ENCODE data around the gene LIN28B.
"Not testable (repeated sequence)": the region's sequence is repeated elsewhere in the genome, so short reads cannot be mapped to it uniquely, and the experiment has no call there.

Gene LIN28B

GRCh38 chr6:105072798-105073199 is 115.9 kb downstream of the LIN28B start:
- DNase-seq (no peak), ATAC-seq (replicated peaks) (no peak)
- H3K9me3 Mint-ChIP-seq: no peaks in the 10 kb centered on the region
- no peaks in the 10 kb centered on the region for H3K36me3 Mint-ChIP-seq (ENCODE audit: insufficient read depth)
- no peak overlapping the region for H3K27ac Mint-ChIP-seq
- H3K4me1 Mint-ChIP-seq (ENCODE audit: low read depth in 2 of 2): no peaks in the 10 kb centered on the region
- peaks cover 22 to 30% of the 10 kb centered on the region in 2 donors for H3K27me3 Mint-ChIP-seq
- no peak overlapping the region for H3K4me3 Mint-ChIP-seq

GRCh38 chr6:105075210-105075609 is 118.3 kb downstream of the LIN28B start:
- ATAC-seq (replicated peaks) (no peak), DNase-seq (no peak)
- Mint-ChIP-seq H3K4me1 (ENCODE audit: low read depth in 2 of 2) (no peaks in the 10 kb centered on the region), H3K27me3 (peaks cover 15 to 29% of the 10 kb centered on the region in 2 donors), H3K27ac (no peak overlapping the region), H3K9me3 (no peaks in the 10 kb centered on the region), H3K4me3 (no peak overlapping the region), H3K36me3 (ENCODE audit: insufficient read depth) (peaks cover 2% of the 10 kb centered on the region)

GRCh38 chr6:105076418-105076817 is 119.5 kb downstream of the LIN28B start:
- H3K27ac Mint-ChIP-seq; ATAC-seq (replicated peaks): not testable (repeated sequence)

GRCh38 chr6:105077596-105078385 is 120.9 kb downstream of the LIN28B start:
- Mint-ChIP-seq H3K27me3 (peaks cover 15 to 20% of the 10 kb centered on the region in 2 donors), H3K4me3 (no peak overlapping the region), H3K36me3 (ENCODE audit: insufficient read depth) (peaks cover 2% of the 10 kb centered on the region), H3K27ac (no peak overlapping the region), H3K4me1 (ENCODE audit: low read depth in 2 of 2) (no peaks in the 10 kb centered on the region), H3K9me3 (no peaks in the 10 kb centered on the region)
- DNase-seq (no peak), ATAC-seq (replicated peaks) (no peak)

More at GRCh38 chr6:105076418-105076817, 119.5 kb downstream of the LIN28B start:
- not testable (repeated sequence) for H3K4me1 Mint-ChIP-seq (ENCODE audit: low read depth in 2 of 2); DNase-seq; H3K36me3 Mint-ChIP-seq (ENCODE audit: insufficient read depth); H3K4me3 Mint-ChIP-seq; H3K9me3 Mint-ChIP-seq
- H3K27me3 Mint-ChIP-seq: peaks cover 15 to 20% of the 10 kb centered on the region in 2 donors

GRCh38 chr6:105078386-105078708 is 121.4 kb downstream of the LIN28B start:
- Mint-ChIP-seq H3K4me1 (ENCODE audit: low read depth in 2 of 2) (no peaks in the 10 kb centered on the region), H3K27ac (no peak overlapping the region)

GRCh38 chr6:105080279-105080678 is 123.4 kb downstream of the LIN28B start:
- no peak for DNase-seq
- Mint-ChIP-seq H3K4me1 (ENCODE audit: low read depth in 2 of 2) (no peaks in the 10 kb centered on the region), H3K9me3 (no peaks in the 10 kb centered on the region), H3K4me3 (no peak overlapping the region), H3K27me3 (peaks cover 9 to 20% of the 10 kb centered on the region in 2 donors), H3K27ac (no peak overlapping the region), H3K36me3 (ENCODE audit: insufficient read depth) (peaks cover 2% of the 10 kb centered on the region)
- no peak for ATAC-seq (replicated peaks)

More at GRCh38 chr6:105078386-105078708, 121.4 kb downstream of the LIN28B start:
- DNase-seq (no peak), ATAC-seq (replicated peaks) (no peak)
- no peaks in the 10 kb centered on the region for H3K9me3 Mint-ChIP-seq
- peaks cover 15 to 20% of the 10 kb centered on the region in 2 donors for H3K27me3 Mint-ChIP-seq
- H3K36me3 Mint-ChIP-seq (ENCODE audit: insufficient read depth): peaks cover 2% of the 10 kb centered on the region
- H3K4me3 Mint-ChIP-seq: no peak overlapping the region

GRCh38 chr6:105081662-105082061 is 124.8 kb downstream of the LIN28B start:
- ATAC-seq (replicated peaks); DNase-seq; H3K9me3 Mint-ChIP-seq; H3K4me1 Mint-ChIP-seq (ENCODE audit: low read depth in 2 of 2); H3K4me3 Mint-ChIP-seq; H3K27ac Mint-ChIP-seq; H3K36me3 Mint-ChIP-seq (ENCODE audit: insufficient read depth): not testable (repeated sequence)
- peaks cover 8 to 24% of the 10 kb centered on the region in 2 donors for H3K27me3 Mint-ChIP-seq

- H3K4me1 Mint-ChIP-seq (ENCODE audit: low read depth in 2 of 2): no peaks in the 10 kb centered on the region
- H3K4me3 Mint-ChIP-seq: no peak overlapping the region
- no peaks in the 10 kb centered on the region for H3K9me3 Mint-ChIP-seq
- H3K27ac Mint-ChIP-seq: no peak overlapping the region
- peak; percentile 12 to 24 (median 21) for DNase-seq
- ATAC-seq (replicated peaks): peak; percentile 61
- no peaks in the 10 kb centered on the region for H3K36me3 Mint-ChIP-seq (ENCODE audit: insufficient read depth)
- H3K27me3 Mint-ChIP-seq: peaks cover 6 to 11% of the 10 kb centered on the region in 2 donors
Measured at GRCh38 chr6:105087571-105088211, 130.8 kb downstream of the LIN28B start.

- DNase-seq (no peak), ATAC-seq (replicated peaks) (no peak)
- no peaks in the 10 kb centered on the region for H3K36me3 Mint-ChIP-seq (ENCODE audit: insufficient read depth)
- H3K4me1 Mint-ChIP-seq (ENCODE audit: low read depth in 2 of 2): no peaks in the 10 kb centered on the region
- peaks cover 6 to 10% of the 10 kb centered on the region in 2 donors for H3K27me3 Mint-ChIP-seq
- H3K9me3 Mint-ChIP-seq: no peaks in the 10 kb centered on the region
- no peak overlapping the region for H3K27ac Mint-ChIP-seq
- no peak overlapping the region for H3K4me3 Mint-ChIP-seq
Measured at GRCh38 chr6:105091140-105091829, 134.4 kb downstream of the LIN28B start.

GRCh38 chr6:105094133-105094640 is 137.3 kb downstream of the LIN28B start:
- Mint-ChIP-seq H3K4me3 (no peak overlapping the region), H3K36me3 (ENCODE audit: insufficient read depth) (no peaks in the 10 kb centered on the region), H3K27ac (no peak overlapping the region), H3K4me1 (ENCODE audit: low read depth in 2 of 2) (no peaks in the 10 kb centered on the region), H3K9me3 (no peaks in the 10 kb centered on the region), H3K27me3 (no peaks in the 10 kb centered on the region)
- DNase-seq: no peak
- ATAC-seq (replicated peaks): no peak

GRCh38 chr6:105095139-105095538 is 138.2 kb downstream of the LIN28B start:
- no peak overlapping the region for H3K27ac Mint-ChIP-seq
- H3K9me3 Mint-ChIP-seq: no peaks in the 10 kb centered on the region
- no peak for ATAC-seq (replicated peaks)
- H3K4me1 Mint-ChIP-seq (ENCODE audit: low read depth in 2 of 2): no peaks in the 10 kb centered on the region
- no peaks in the 10 kb centered on the region for H3K27me3 Mint-ChIP-seq
- no peaks in the 10 kb centered on the region for H3K36me3 Mint-ChIP-seq (ENCODE audit: insufficient read depth)
- H3K4me3 Mint-ChIP-seq: no peak overlapping the region
- no peak for DNase-seq

- H3K27me3 Mint-ChIP-seq: no peaks in the 10 kb centered on the region
- ATAC-seq (replicated peaks) (no peak), DNase-seq (no peak)
- H3K4me3 Mint-ChIP-seq: no peak overlapping the region
- no peaks in the 10 kb centered on the region for H3K36me3 Mint-ChIP-seq (ENCODE audit: insufficient read depth)
- no peak overlapping the region for H3K27ac Mint-ChIP-seq
- H3K9me3 Mint-ChIP-seq: no peaks in the 10 kb centered on the region
- H3K4me1 Mint-ChIP-seq (ENCODE audit: low read depth in 2 of 2): no peaks in the 10 kb centered on the region
Measured at GRCh38 chr6:105097288-105097687, 140.4 kb downstream of the LIN28B start.

GRCh38 chr6:105099371-105099770 is 142.5 kb downstream of the LIN28B start:
- ATAC-seq (replicated peaks) (no peak), DNase-seq (no peak)
- Mint-ChIP-seq H3K27ac (no peak overlapping the region), H3K36me3 (ENCODE audit: insufficient read depth) (no peaks in the 10 kb centered on the region), H3K4me1 (ENCODE audit: low read depth in 2 of 2) (no peaks in the 10 kb centered on the region), H3K4me3 (no peak overlapping the region), H3K27me3 (peaks cover 4 to 6% of the 10 kb centered on the region in 2 donors), H3K9me3 (no peaks in the 10 kb centered on the region)
